GM11168 (cell line): ENCODE measurements around the gene HSPB7.
"Not testable (repeated sequence)": the region's sequence is repeated elsewhere in the genome, so short reads cannot be mapped to it uniquely, and the experiment has no call there.

Experiments
- in situ Hi-C: fragments of 300-500 bp; cut with MboI; formaldehyde crosslinking; loops from one replicate; pipeline ENCODE4 v1.12.0; 2022; ENCODE audit warnings: low sequenced_read_pairs; ENCODE audit not compliant: unreplicated experiment

Gene HSPB7

GRCh38 chr1:16013220-16013907, 4.5 kb downstream of the HSPB7 start:
- in situ Hi-C loops: loop anchor here (10.0 kb wide), 1 partner anchor 51 kb away; no protein-coding TSS in a partner anchor

GRCh38 chr1:16012590-16013219, 5.1 kb downstream of the HSPB7 start:
- in situ Hi-C loops: loop anchor here (10.0 kb wide), 1 partner anchor 52 kb away; no protein-coding TSS in a partner anchor

- in situ Hi-C loops: loop anchor here (10.0 kb wide), 1 partner anchor 53 kb away; no protein-coding TSS in a partner anchor
Observed at GRCh38 chr1:16011936-16012589, 5.8 kb downstream of the HSPB7 start.

GRCh38 chr1:16010837-16011236, 7.0 kb downstream of the HSPB7 start:
- in situ Hi-C loops: loop anchor here (10.0 kb wide), 1 partner anchor 54 kb away; no protein-coding TSS in a partner anchor

GRCh38 chr1:16009678-16010077, 8.2 kb downstream of the HSPB7 start:
- in situ Hi-C loops: loop anchor here (10.0 kb wide), 1 partner anchor 55 kb away; no protein-coding TSS in a partner anchor

- in situ Hi-C loops: no loop called here
Observed at GRCh38 chr1:16009030-16009460, 8.8 kb downstream of the HSPB7 start.

- in situ Hi-C loops: no loop called here
Observed at GRCh38 chr1:16007671-16008341, 10.0 kb downstream of the HSPB7 start.

GRCh38 chr1:16006552-16007485, 11.0 kb downstream of the HSPB7 start:
- in situ Hi-C loops: no loop called here

GRCh38 chr1:16006010-16006409, 11.8 kb downstream of the HSPB7 start:
- in situ Hi-C loops: no loop called here

- in situ Hi-C loops: no loop called here
Observed at GRCh38 chr1:16005597-16005996, 12.2 kb downstream of the HSPB7 start.

GRCh38 chr1:16001274-16001673, 16.6 kb downstream of the HSPB7 start:
- in situ Hi-C loops: not testable (repeated sequence)

- in situ Hi-C loops: loop anchor here (10.0 kb wide), 1 partner anchor 184 kb away; no protein-coding TSS in a partner anchor
Observed at GRCh38 chr1:15998929-15999328, 18.9 kb downstream of the HSPB7 start.

- in situ Hi-C loops: loop anchor here (10.0 kb wide), 1 partner anchor 183 kb away; no protein-coding TSS in a partner anchor
Observed at GRCh38 chr1:15997637-15998280, 20.1 kb downstream of the HSPB7 start.

GRCh38 chr1:15997076-15997585, 20.7 kb downstream of the HSPB7 start:
- in situ Hi-C loops: loop anchor here (10.0 kb wide), 1 partner anchor 182 kb away; no protein-coding TSS in a partner anchor

- in situ Hi-C loops: loop anchor here (10.0 kb wide), 1 partner anchor 180 kb away; no protein-coding TSS in a partner anchor
Observed at GRCh38 chr1:15994590-15995351, 23.1 kb downstream of the HSPB7 start.

- in situ Hi-C loops: loop anchor here (10.0 kb wide), 1 partner anchor 179 kb away; no protein-coding TSS in a partner anchor
Observed at GRCh38 chr1:15994081-15994480, 23.8 kb downstream of the HSPB7 start.

- in situ Hi-C loops: loop anchor here (10.0 kb wide), 1 partner anchor 179 kb away; no protein-coding TSS in a partner anchor
Observed at GRCh38 chr1:15993666-15994065, 24.2 kb downstream of the HSPB7 start.
